ENCODE data around the gene MINPP1. TPM values are rescaled to one million over a fixed set of nuclear protein-coding genes. Genes with fewer than 3 reads are reported as not detected.
A peak's percentile ranks its signal among the peaks of the same experiment; 100 is the strongest.

The MINPP1 gene
- total and polyA plus RNA-seq, 2 of the 13 experiments (the other 11 are each of a cell fraction or from before 2014, with no cell fraction given): 19.2 to 53.7 TPM

DNA sequence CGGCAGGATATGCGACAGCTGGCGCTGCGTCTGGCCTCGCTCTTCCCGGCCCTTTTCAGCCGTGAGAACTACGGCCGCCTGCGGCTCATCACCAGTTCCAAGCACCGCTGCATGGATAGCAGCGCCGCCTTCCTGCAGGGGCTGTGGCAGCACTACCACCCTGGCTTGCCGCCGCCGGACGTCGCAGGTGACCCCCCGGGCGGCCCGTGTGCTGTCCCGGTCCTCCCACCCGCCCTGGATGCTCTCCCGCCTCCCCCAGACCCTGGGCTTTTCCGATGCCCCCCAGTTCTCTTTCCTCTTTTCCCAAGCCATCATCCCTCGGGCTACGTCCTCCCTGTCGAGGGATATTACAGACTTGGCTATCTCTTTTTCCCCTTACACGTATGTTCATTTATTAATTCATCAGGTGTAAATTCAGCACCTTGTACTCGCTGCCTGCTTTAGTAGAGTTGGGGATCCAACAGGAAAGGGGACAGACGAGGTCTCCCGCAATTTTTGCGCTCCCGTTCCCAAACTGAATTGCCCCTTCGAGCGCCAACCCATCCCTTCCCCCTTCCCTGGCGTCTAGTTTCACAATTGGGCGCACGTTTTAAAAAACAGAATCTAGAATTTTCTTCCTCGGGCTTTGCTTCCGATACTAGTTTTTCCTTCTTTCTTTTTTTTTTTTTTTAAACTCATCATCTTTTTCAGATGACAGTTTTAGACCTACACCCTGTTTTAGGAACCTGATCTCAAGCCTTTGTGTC, 846 bp downstream of the MINPP1 start (continued):
- peak; percentile 4; the same call in 1 of the 2 replicates for TF ChIP-seq EEA1 (CRISPR knock-in tag; IDR thresholded peaks at IDR 0.05; ENCODE audit: borderline replicate concordance)
- TF ChIP-seq ZNF567 (CRISPR knock-in tag; IDR thresholded peaks at IDR 0.05; ENCODE audit: borderline replicate concordance): peak; percentile 47; the same call in 1 of the 2 replicates
- TF ChIP-seq SMAD3 (CRISPR knock-in tag; IDR thresholded peaks at IDR 0.05): 0 out of 2 replicates have a peak, but pooled peaks have one; percentile 36
- TF ChIP-seq AGO2 (optimal IDR thresholded peaks at IDR 0.05; ENCODE audit: low read depth, low read length): peak; percentile 5
- TF ChIP-seq UBTF (CRISPR knock-in tag; IDR thresholded peaks at IDR 0.05): 0 out of 2 replicates have a peak, but pooled peaks have one; percentile 63
- TF ChIP-seq ZNF230 (CRISPR knock-in tag; IDR thresholded peaks at IDR 0.05): 0 out of 2 replicates have a peak, but pooled peaks have one; percentile 78
- no peak for TF ChIP-seq ZNF225 (CRISPR knock-in tag; IDR thresholded peaks at IDR 0.05)
- TF ChIP-seq, protein P1, sequence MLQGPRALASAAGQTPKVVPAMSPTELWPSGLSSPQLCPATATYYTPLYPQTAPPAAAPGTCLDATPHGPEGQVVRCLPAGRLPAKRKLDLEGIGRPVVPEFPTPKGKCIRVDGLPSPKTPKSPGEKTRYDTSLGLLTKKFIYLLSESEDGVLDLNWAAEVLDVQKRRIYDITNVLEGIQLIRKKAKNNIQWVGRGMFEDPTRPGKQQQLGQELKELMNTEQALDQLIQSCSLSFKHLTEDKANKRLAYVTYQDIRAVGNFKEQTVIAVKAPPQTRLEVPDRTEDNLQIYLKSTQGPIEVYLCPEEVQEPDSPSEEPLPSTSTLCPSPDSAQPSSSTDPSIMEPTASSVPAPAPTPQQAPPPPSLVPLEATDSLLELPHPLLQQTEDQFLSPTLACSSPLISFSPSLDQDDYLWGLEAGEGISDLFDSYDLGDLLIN (CRISPR knock-in tag; IDR thresholded peaks at IDR 0.05; ENCODE audit: borderline replicate concordance): no peak
- 0 out of 2 replicates have a peak, but pooled peaks have one; percentile 16 for TF ChIP-seq ZNF691 (CRISPR knock-in tag; IDR thresholded peaks at IDR 0.05; ENCODE audit: borderline replicate concordance, low read depth)
- TF ChIP-seq, protein P2, sequence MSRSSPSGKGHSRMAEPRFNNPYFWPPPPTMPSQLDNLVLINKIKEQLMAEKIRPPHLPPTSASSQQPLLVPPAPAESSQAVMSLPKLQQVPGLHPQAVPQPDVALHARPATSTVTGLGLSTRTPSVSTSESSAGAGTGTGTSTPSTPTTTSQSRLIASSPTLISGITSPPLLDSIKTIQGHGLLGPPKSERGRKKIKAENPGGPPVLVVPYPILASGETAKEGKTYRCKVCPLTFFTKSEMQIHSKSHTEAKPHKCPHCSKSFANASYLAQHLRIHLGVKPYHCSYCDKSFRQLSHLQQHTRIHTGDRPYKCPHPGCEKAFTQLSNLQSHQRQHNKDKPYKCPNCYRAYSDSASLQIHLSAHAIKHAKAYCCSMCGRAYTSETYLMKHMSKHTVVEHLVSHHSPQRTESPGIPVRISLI (CRISPR knock-in tag; IDR thresholded peaks at IDR 0.05; ENCODE audit: borderline replicate concordance): peak; percentile 9; the same call in 1 of the 2 replicates
- TF ChIP-seq MYNN (CRISPR knock-in tag; IDR thresholded peaks at IDR 0.05; ENCODE audit: low read depth): no peak
- TF ChIP-seq SRSF1 (optimal IDR thresholded peaks at IDR 0.05; ENCODE audit: low read depth, low read length): peak; percentile 17
- TF ChIP-seq ZNF337 (CRISPR knock-in tag; IDR thresholded peaks at IDR 0.05; ENCODE audit: borderline replicate concordance, low read depth): no peak
- TF ChIP-seq FIP1L1 (IDR thresholded peaks at IDR 0.05; ENCODE audit: borderline replicate concordance, insufficient read depth, low read depth, low read length): no peak
- TF ChIP-seq TSC22D2 (CRISPR knock-in tag; IDR thresholded peaks at IDR 0.05; ENCODE audit: borderline replicate concordance): no peak
- peak; percentile 61; the same call in 1 of the 2 replicates for TF ChIP-seq GZF1 (CRISPR knock-in tag; IDR thresholded peaks at IDR 0.05)
- TF ChIP-seq ZNF644 (CRISPR knock-in tag; IDR thresholded peaks at IDR 0.05; ENCODE audit: low read depth): no peak
- TF ChIP-seq, protein P3, sequence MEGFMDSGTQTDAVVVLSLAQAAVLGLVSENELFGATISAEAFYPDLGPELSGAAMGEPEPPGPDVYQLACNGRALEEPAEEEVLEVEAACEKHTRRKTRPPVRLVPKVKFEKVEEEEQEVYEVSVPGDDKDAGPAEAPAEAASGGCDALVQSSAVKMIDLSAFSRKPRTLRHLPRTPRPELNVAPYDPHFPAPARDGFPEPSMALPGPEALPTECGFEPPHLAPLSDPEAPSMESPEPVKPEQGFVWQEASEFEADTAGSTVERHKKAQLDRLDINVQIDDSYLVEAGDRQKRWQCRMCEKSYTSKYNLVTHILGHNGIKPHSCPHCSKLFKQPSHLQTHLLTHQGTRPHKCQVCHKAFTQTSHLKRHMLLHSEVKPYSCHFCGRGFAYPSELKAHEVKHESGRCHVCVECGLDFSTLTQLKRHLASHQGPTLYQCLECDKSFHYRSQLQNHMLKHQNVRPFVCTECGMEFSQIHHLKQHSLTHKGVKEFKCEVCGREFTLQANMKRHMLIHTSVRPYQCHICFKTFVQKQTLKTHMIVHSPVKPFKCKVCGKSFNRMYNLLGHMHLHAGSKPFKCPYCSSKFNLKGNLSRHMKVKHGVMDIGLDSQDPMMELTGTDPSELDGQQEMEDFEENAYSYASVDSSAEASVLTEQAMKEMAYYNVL (CRISPR knock-in tag; IDR thresholded peaks at IDR 0.05; ENCODE audit: borderline replicate concordance): 0 out of 2 replicates have a peak, but pooled peaks have one; percentile 6
- no peak for TF ChIP-seq FOSL1 (CRISPR knock-in tag; IDR thresholded peaks at IDR 0.05; ENCODE audit: borderline replicate concordance)
- TF ChIP-seq ZNF761 (CRISPR knock-in tag; conservative IDR thresholded peaks at IDR 0.05): no peak
- no peak for TF ChIP-seq NCOA5 (CRISPR knock-in tag; IDR thresholded peaks at IDR 0.05)

Measured in HepG2 (cell line).